Upper lobe of right lung (tissue), 1 donor: ENCODE results near the gene TRIM7. TPM values are rescaled to one million over a fixed set of nuclear protein-coding genes. Genes with fewer than 3 reads are reported as not detected.

Experiments
- ATAC-seq: fragments of 200-7000 bp; cut with Tn5 transposase; one replicate; pipeline ENCODE4 v1.9.1; 2020; ENCODE audit warnings: mild to moderate bottlenecking, moderate library complexity
- DNase-seq: peaks from one replicate; pipeline ENCODE4 v3.0.0-alpha.2; 2020
- H3K27ac ChIP-seq: fragments of 200-600 bp; one replicate; pipeline ENCODE4 v1.8.0; 2022
- H3K27me3 ChIP-seq: fragments of 200-600 bp; one replicate; pipeline ENCODE4 v1.8.0; 2022; ENCODE audit warnings: mild to moderate bottlenecking
- H3K36me3 ChIP-seq: fragments of 200-600 bp; one replicate; pipeline ENCODE4 v1.8.0; 2022
- H3K4me1 ChIP-seq: fragments of 200-600 bp; one replicate; pipeline ENCODE4 v1.8.0; 2022
- H3K4me3 ChIP-seq: fragments of 200-600 bp; one replicate; pipeline ENCODE4 v1.8.0; 2022; ENCODE audit warnings: mild to moderate bottlenecking
- H3K9me3 ChIP-seq: fragments of 200-600 bp; one replicate; pipeline ENCODE4 v1.8.0; 2022
- intact Hi-C: fragments of 100-400 bp; cut with DNase I; formaldehyde crosslinking; loops from one replicate; pipeline ENCODE4 v1.11.0; 2022
- total RNA-seq: library from RNA; stranded (reverse); fragmentation: NEBNext Ultra II Directional; extraction: Animal tissue kit (Norgen Biotek cat#: 25700); gene quantifications from one replicate; pipeline ENCODE4 v1.2.1, GENCODE V29; 2021
- TF ChIP-seq, protein P1 (sequence below): fragments of 200-600 bp; IDR thresholded peaks from one replicate; pipeline ENCODE4 v1.8.0; 2022; ENCODE audit warnings: antibody characterized with exemption
- donor health status: DM: no; HTN: yes; CAD: no; lungs with severe emphysema.

TRIM7 gene
- total RNA-seq, 1 donor from 2014 or later, result 4.9 TPM

DNA sequence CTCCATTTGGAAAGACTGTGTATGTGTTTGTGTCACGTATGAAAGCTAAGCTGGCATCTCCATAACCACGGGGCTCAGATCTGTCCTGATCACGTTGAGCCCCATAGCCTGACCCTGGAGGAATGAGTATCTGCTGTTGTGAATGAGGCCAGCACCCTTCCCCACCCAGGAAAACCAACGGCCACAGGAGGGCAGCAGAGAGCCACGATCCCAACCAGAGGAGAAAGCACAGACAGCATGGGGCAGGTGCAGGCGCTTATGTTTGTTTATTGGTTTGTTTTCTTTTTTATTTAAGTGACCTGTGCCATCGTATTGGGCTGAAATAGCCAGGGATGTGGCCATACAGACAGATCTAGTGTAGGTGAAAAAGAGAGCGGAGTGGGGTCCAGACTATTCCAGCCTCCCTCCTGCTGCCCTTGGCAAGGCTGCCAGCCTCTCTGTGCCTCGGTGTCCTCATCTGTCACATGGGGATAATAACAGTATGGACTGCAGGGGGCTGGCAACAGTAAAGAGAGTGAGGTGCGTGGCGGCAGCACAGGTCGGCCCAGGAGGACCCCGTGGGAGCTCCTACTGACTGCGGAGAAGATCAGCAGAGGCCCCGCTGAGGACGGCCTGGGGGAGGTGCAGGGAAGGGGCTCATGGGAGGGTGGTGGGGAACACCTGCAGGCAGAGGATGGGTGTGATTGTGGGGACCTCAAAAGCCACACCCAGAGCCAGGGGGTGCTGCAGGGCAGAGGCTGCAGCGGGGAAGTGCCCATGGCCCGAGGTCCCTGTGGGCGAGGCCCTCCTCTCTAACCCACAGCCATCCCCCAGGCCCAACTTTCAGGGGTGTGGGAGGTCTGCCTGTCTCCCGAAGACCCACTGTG is 45.5 kb downstream of the TRIM7 start:
- DNase-seq, result peak; percentile 92

DNA sequence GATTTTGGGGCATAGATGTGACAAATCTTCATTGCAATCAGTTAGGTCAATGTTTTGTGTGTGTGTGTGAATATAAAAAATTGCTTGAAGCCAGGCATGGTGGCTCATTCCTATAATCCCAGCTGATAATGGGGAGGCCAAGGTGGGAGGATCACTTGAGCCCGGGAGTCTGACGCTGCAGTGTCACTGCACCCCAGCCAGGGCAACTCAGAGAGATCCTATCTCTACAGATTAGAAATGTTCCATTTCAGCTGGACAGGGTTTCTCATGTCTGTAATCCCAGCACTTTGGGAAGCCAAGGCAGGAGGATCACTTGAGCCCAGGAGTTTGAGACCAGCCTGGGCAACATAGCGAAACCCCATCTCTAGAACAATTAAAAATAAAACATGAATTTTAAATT is 46.1 kb downstream of the TRIM7 start:
- H3K9me3 ChIP-seq, result no peaks in the 10 kb centered on the region
- no peaks in the 10 kb centered on the region for H3K36me3 ChIP-seq
- H3K4me1 ChIP-seq, result no peaks in the 10 kb centered on the region
- TF ChIP-seq, protein P1, sequence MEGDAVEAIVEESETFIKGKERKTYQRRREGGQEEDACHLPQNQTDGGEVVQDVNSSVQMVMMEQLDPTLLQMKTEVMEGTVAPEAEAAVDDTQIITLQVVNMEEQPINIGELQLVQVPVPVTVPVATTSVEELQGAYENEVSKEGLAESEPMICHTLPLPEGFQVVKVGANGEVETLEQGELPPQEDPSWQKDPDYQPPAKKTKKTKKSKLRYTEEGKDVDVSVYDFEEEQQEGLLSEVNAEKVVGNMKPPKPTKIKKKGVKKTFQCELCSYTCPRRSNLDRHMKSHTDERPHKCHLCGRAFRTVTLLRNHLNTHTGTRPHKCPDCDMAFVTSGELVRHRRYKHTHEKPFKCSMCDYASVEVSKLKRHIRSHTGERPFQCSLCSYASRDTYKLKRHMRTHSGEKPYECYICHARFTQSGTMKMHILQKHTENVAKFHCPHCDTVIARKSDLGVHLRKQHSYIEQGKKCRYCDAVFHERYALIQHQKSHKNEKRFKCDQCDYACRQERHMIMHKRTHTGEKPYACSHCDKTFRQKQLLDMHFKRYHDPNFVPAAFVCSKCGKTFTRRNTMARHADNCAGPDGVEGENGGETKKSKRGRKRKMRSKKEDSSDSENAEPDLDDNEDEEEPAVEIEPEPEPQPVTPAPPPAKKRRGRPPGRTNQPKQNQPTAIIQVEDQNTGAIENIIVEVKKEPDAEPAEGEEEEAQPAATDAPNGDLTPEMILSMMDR, result no peak
- intact Hi-C loops, result no loop called here
- peaks cover 3% of the 10 kb centered on the region for H3K27me3 ChIP-seq
- no peak overlapping the region for H3K27ac ChIP-seq
- no peak for DNase-seq
- H3K4me3 ChIP-seq, result no peak overlapping the region
- no peak for ATAC-seq

More for the DNA sequence above, 45.5 kb downstream of the TRIM7 start:
- no peaks in the 10 kb centered on the region for H3K4me1 ChIP-seq
- peaks cover 6% of the 10 kb centered on the region for H3K27me3 ChIP-seq
- no peaks in the 10 kb centered on the region for H3K36me3 ChIP-seq
- peak; percentile 96 for ATAC-seq
- no peak overlapping the region for H3K27ac ChIP-seq
- no peak overlapping the region for H3K4me3 ChIP-seq
- TF ChIP-seq, protein P1, result peak; percentile 87
- no peaks in the 10 kb centered on the region for H3K9me3 ChIP-seq
- intact Hi-C loops, result no loop called here

DNA sequence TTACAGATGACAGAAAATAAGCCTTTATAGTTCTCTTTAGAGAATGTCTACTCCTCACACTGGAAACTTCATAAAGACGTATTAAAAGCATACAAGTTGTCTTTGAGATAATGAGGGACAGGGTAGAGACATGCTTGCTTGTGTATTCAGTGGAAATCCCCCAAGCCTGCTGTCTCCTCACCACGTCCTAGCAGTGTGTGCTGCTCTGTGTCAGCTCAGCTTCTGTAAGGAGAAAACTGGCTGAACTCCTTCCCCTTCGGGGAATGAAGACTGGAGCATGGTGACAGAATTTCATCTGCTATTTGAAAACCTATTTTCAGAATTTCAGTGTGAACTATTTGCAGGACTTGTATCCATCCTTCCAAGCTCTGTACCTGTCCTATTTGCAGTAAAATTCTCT is 48.2 kb downstream of the TRIM7 start:
- Histone ChIP-seq H3K27me3 (no peaks in the 10 kb centered on the region), H3K27ac (no peak overlapping the region), H3K9me3 (no peaks in the 10 kb centered on the region), H3K4me1 (no peaks in the 10 kb centered on the region), H3K4me3 (no peak overlapping the region), H3K36me3 (no peaks in the 10 kb centered on the region)
- TF ChIP-seq, protein P1, result no peak
- no peak for DNase-seq
- intact Hi-C loops, result no loop called here
- no peak for ATAC-seq

DNA sequence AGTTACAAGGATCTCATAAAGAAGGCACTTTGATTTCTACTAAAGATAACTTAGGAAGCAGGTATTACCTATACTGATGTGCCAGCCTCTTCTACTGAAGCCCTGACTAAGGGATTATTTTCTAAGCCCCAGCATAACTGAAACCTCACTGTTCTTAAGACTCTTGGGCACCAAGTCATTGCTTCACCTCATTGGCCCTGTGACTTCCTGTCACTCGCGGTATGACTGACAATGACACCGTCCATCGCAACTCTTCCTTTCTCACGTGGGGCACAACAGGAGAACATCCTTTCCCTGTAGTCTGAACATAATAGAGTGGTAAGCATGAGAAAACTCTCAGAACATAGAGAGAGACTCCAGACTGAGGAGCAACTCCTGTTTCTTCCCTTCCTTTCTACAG is 51.2 kb downstream of the TRIM7 start:
- H3K4me1 ChIP-seq, result no peaks in the 10 kb centered on the region
- TF ChIP-seq, protein P1, result no peak
- H3K9me3 ChIP-seq, result no peaks in the 10 kb centered on the region
- no peak overlapping the region for H3K4me3 ChIP-seq
- no peaks in the 10 kb centered on the region for H3K36me3 ChIP-seq
- no peak for ATAC-seq
- H3K27me3 ChIP-seq, result peaks cover 18% of the 10 kb centered on the region
- intact Hi-C loops, result no loop called here
- no peak overlapping the region for H3K27ac ChIP-seq
- no peak for DNase-seq

DNA sequence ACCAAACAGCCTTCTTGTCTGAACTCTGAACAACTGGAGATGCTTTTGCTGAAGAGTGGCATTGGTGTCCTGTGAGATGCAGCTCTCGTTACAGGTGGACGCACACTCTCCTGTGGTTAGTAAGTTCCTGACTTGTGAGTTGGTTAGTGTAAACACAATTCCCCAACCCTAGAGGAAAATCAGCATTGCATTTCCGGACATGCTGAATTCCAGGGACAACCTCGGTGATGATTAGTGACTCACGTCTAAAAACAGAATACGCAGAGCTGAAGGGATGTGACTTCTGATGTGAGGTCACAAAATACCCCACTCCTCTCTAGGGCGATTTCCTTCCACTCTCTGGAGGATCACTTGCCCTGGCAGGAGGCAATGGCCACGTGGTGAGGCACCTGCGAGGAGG is 52.6 kb downstream of the TRIM7 start:
- DNase-seq, result no peak
- no peak overlapping the region for H3K4me3 ChIP-seq
- TF ChIP-seq, protein P1, result no peak
- H3K27ac ChIP-seq, result no peak overlapping the region
- no peaks in the 10 kb centered on the region for H3K9me3 ChIP-seq
- no peaks in the 10 kb centered on the region for H3K36me3 ChIP-seq
- ATAC-seq, result no peak
- intact Hi-C loops, result no loop called here
- H3K4me1 ChIP-seq, result no peaks in the 10 kb centered on the region
- H3K27me3 ChIP-seq, result peaks cover 24% of the 10 kb centered on the region
